ENCODE data around the gene SVIL. TPM values are rescaled to one million over a fixed set of nuclear protein-coding genes. Genes with fewer than 3 reads are reported as not detected.

The SVIL gene
- total and polyA plus RNA-seq, 2 of the 13 experiments (the other 11 are each of a cell fraction or from before 2014, with no cell fraction given), result 3.9 to 12.1 TPM

- TF ChIP-seq MLX (CRISPR knock-in tag; IDR thresholded peaks at IDR 0.05) (no peak), SAFB2 (CRISPR knock-in tag; IDR thresholded peaks at IDR 0.05; ENCODE audit: borderline replicate concordance, low read depth) (no peak), ZFYVE20 (CRISPR knock-in tag; IDR thresholded peaks at IDR 0.05; ENCODE audit: borderline replicate concordance, low read depth) (no peak), ZNF580 (CRISPR knock-in tag; IDR thresholded peaks at IDR 0.05; ENCODE audit: borderline replicate concordance, low read depth) (no peak), ZNF562 (CRISPR knock-in tag; IDR thresholded peaks at IDR 0.05; ENCODE audit: borderline replicate concordance) (no peak), HBP1 (CRISPR knock-in tag; IDR thresholded peaks at IDR 0.05; ENCODE audit: low read depth) (no peak), MATR3 (CRISPR knock-in tag; IDR thresholded peaks at IDR 0.05) (no peak), CEBPZ (IDR thresholded peaks at IDR 0.05; ENCODE audit: low read length) (no peak), ATF2 (CRISPR knock-in tag; IDR thresholded peaks at IDR 0.05) (no peak), ADNP (CRISPR knock-in tag; IDR thresholded peaks at IDR 0.05) (no peak), ZNF34 (CRISPR knock-in tag; IDR thresholded peaks at IDR 0.05; ENCODE audit: borderline replicate concordance) (no peak), POLR2AphosphoS5 (IDR thresholded peaks at IDR 0.05; ENCODE audit: low read depth, low read length) (no peak), TIGD3 (CRISPR knock-in tag; IDR thresholded peaks at IDR 0.05; ENCODE audit: borderline replicate concordance) (no peak), PHF5A (CRISPR knock-in tag; IDR thresholded peaks at IDR 0.05; ENCODE audit: low read depth, unreplicated experiment) (no peak), ZNF431 (CRISPR knock-in tag; IDR thresholded peaks at IDR 0.05; ENCODE audit: borderline replicate concordance, low read depth) (no peak), CREB1 (IDR thresholded peaks at IDR 0.05) (no peak), CREB1 (CRISPR knock-in tag; IDR thresholded peaks at IDR 0.05) (peak; percentile 51), ZNF678 (CRISPR knock-in tag; IDR thresholded peaks at IDR 0.05) (no peak), DNMT3B (CRISPR knock-in tag; conservative IDR thresholded peaks at IDR 0.05) (no peak), ZBTB14 (CRISPR knock-in tag; IDR thresholded peaks at IDR 0.05) (no peak), ATAD3A (CRISPR knock-in tag; IDR thresholded peaks at IDR 0.05) (no peak), CBX5 (CRISPR knock-in tag; IDR thresholded peaks at IDR 0.05; ENCODE audit: borderline replicate concordance) (no peak)
Measured at GRCh38 chr10:29635711-29636144, 957 bp upstream of the SVIL start (continued).
